HG03460 (cell line): ENCODE measurements around the gene ENKD1.

Experiments used
- ATAC-seq: cut with Tn5 transposase; IDR thresholded peaks from one replicate; pipeline ENCODE4 v1.9.1; 2021; ENCODE audit not compliant: unreplicated experiment

The ENKD1 gene

GRCh38 chr16:67651847-67652246, 14.7 kb downstream of the ENKD1 start:
- ATAC-seq: no peak

- no peak for ATAC-seq
Observed at GRCh38 chr16:67651039-67651438, 15.5 kb downstream of the ENKD1 start.

DNA sequence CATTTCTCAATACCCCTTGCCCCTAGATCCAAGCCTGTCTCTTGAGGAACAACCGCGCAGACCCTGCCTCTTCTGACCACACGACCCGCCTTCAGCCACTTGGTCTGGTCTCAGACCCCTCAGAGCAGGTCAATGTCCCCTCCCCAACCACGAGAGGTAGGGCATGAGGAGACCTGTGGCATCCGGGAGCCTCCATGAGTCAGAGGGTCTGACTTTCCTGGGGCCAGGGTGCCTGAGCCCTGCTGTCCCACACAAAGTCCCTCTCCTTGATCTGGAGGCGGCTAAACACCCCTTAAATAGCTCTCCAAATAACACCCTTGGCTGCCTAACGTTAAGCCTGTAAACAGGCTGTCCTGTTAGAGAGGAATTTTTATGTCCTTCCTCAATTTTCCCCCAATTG, 16.5 kb downstream of the ENKD1 start:
- ATAC-seq: no peak

DNA sequence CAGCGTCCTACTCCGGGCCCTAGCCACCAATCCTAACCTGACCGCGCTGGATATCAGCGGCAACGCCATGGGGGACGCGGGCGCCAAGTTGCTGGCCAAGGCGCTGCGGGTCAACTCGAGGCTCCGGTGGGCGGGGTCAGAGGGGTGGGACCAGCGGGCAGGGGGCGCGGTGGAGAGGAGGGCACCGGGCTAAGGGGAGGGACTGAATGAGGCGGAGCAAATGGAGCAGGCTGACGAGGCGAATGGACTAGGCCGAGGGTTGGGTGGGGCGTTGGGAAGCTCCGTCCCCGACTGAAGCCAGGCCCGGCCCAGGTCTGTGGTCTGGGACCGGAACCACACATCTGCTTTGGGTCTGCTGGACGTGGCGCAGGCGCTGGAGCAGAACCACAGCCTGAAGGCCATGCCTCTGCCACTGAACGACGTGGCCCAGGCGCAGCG, 17.0 kb downstream of the ENKD1 start:
- no peak for ATAC-seq

DNA sequence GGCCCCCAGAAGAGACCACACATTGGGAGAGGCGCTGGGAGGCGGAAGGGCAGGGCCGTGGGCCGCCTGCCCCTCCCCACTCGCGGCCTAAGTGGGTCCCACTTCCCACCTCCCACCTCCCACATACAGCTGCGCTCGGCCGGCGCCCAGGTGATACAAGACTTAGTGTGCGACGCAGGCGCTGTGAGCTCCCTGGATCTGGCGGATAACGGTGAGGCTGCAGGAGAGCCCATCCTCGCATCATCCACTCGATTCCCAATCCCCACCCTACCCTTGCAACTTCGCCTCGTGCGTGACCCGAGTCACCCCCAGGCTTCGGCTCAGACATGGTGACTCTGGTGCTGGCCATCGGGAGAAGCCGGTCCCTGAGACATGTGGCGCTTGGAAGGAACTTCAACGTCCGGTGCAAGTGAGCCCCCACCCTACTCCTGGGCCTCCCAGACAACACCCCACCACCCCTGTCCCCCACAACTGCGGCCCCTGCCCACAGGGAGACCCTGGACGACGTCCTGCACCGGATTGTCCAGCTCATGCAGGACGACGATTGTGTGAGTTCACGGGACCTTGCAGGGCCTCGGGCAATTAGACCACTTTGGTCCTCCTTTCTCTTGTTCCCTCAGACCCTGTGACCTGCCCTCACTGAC, 17.7 kb downstream of the ENKD1 start:
- ATAC-seq: no peak

GRCh38 chr16:67648088-67648763, 18.3 kb downstream of the ENKD1 start:
- ATAC-seq: no peak

- ATAC-seq: no peak
Observed at GRCh38 chr16:67647681-67648080, 18.9 kb downstream of the ENKD1 start.

DNA sequence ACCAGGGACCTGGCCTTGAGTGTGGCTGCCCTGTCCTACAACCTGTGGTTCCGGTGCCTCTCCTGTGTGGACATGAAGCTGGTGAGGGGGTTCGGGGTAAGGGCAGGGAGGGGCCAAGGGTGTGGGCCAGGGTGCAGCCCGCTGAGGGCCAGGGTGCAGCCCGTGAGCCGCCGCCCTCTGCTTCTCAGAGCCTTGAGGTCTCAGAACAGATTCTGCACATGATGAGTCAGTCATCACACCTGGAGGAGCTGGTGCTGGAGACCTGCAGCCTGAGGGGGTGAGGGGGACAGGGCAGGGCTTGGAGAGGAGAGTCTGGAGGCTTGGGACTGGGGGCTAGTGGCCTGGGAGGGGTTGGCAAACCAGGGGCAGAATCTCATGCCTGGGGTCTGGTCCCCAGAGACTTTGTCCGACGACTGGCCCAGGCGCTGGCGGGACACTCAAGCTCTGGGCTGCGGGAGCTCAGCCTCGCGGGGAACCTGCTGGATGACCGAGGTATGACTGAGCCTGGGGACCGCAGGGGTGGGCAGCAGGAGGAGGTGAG, 19.4 kb downstream of the ENKD1 start:
- no peak for ATAC-seq

- peak; percentile 10 for ATAC-seq
Observed at GRCh38 chr16:67645397-67646121, 21.0 kb downstream of the ENKD1 start.

- ATAC-seq: no peak
Observed at GRCh38 chr16:67644038-67644437, 22.5 kb downstream of the ENKD1 start.

DNA sequence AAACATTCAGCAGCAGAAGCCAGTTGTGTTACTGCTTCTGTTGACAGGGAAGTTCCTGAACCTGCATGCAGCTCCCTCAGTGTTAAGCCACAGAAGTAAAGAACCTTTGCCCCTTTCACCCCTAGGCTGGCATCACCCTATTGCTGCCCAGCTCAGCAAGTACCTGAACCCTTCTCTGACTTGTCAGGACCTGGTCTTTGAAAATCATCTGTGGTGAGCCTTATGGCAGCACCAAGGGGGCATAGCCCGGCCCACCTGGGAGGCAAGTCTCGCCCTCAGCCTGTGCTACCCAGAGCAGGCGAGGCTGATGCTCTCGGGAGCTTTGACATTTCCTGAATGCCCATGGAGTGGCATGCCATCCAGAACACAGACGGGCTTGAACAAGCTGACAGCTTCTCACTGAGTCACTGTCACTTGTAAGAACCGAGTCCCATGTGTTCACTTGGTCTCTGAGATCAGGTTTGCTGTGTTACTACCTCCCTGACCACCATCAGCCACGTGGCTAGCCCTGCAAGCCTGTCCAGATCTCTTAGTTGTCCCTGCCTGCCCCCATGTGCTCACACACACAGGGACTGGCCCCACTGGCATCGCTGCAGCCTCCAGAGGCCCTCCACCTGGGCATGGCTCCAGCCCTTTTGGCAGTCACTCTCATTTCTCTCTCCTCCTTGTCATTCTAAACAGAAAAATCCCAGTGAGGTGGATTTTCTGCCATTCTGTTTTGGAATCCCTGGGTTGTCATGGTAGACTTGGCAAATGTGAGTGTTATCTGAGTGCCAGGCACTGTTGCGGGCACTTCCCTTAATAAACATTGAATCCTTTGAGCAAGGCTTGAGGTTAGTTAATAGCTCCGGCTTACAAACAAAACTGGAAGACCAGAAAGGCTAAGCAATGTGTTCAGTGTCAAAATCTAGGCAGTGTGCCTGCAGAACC, 24.5 kb downstream of the ENKD1 start:
- ATAC-seq: no peak

DNA sequence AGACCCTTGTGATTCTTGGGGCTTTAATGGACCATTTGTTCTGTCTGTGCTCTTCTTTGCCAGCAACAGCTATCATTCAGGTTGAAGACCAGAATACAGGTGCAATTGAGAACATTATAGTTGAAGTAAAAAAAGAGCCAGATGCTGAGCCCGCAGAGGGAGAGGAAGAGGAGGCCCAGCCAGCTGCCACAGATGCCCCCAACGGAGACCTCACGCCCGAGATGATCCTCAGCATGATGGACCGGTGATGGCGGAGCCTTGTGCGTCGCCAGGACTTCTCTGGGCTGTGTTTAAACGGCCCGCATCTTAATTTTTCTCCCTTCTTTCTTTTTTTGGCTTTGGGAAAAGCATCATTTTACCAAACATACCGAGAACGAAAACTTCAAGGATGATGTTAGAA, 28.9 kb downstream of the ENKD1 start:
- ATAC-seq: no peak

- no peak for ATAC-seq
Observed at GRCh38 chr16:67636713-67637112, 29.8 kb downstream of the ENKD1 start.

DNA sequence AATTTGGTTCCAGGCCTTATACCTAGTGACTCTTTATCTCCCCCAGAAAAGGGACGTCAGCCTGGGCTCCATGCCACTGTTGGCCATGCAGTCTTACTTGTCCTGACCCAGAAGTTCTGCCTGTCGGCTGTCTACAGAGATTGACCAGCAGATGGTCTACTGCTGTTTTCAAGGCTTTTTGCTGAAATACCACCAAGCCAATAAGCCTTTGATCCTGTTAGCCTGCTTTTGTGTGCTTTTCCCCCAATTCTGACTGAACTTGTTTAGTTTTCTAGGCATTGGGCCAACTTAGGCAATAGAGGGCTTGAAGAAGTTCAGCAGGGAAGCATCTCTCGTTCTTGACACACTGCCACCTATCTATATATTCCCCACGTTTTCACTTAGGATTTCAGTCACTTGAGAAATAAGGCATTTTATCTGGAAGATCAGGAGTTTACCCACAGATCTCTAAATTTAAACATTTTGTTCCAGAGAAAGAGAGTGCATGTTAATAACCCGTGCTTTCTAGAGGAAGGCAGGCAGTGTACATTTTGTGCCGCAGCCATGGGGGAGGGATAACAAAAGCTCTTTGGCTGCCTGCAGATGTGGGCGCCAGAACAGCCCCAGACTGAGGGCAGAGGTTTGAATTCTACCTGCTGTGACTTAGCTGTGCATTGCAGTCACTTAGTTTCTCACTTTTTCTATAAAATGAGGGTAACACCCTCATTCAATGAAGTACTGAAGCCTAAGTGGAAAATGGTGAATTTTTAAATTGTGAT, 34.0 kb downstream of the ENKD1 start:
- no peak for ATAC-seq

- no peak for ATAC-seq
Observed at GRCh38 chr16:67628216-67628615, 38.3 kb downstream of the ENKD1 start.

DNA sequence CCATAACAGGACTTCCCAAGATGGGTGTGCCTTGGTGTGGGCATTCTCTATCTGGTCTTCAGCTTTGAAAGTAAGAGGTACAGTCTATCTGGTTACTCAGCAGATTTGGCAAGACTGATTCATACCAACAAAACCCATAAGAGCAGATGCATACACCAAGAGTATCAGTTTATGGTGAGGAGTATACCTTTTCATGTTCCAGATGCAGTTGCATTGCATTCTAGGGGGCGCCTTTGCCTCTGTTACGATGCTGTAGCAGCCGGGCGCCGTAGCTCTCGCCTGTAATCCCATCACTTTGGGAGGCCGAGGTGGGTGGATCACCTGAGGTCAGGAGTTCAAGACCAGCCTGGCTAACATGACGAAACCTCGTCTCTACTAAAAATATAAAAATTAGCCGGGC, 52.7 kb downstream of the ENKD1 start:
- no peak for ATAC-seq
